Suprapubic skin (tissue), 4 donors: Measurements from ENCODE around the gene DCTD.

Experiments
- EP300 ChIP-seq: sonication (generic); formaldehyde crosslinking; IDR thresholded peaks from one replicate; pipeline ENCODE4 v1.6.1; 2017; ENCODE audit warnings: antibody characterized with exemption
- POLR2AphosphoS5 ChIP-seq, 3 donors: sonication (generic); formaldehyde crosslinking; IDR thresholded peaks; one replicate each; pipeline ENCODE4 v1.6.1; 2017; ENCODE audit warnings: antibody characterized with exemption in 3 of 3
- TF ChIP-seq, protein P1 (sequence below), 2 donors: fragments of 200-600 bp in 1 of 2; fragments of 450-650 bp in 1 of 2; sonication (generic) in 1 of 2; IDR thresholded peaks; one replicate each; pipeline ENCODE4 v1.5.1; 2016 to 2019; ENCODE audit warnings: antibody characterized with exemption in 2 of 2, mild to moderate bottlenecking in 1 of 2, moderate library complexity in 1 of 2

DNA sequence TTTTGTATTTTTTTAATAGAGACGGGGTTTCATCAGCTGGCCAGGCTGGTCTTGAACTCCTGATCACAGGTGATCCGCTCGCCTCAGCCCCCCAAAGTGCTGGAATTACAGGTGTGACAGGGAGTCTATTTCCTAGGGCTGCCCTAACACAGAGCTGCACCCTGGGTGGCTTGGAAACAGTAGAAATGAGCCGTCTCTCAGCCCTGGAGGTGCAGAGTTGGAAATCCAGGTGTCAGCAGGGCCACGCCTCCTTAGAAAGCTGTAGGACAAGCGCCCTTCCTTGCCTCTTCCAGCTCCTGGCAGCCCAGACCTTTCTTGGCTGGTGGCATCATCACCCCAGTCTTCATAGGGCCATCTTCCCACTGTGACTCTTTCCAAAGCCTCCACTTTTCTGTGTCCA, 71.6 kb downstream of the DCTD start:
- TF ChIP-seq, protein P1, sequence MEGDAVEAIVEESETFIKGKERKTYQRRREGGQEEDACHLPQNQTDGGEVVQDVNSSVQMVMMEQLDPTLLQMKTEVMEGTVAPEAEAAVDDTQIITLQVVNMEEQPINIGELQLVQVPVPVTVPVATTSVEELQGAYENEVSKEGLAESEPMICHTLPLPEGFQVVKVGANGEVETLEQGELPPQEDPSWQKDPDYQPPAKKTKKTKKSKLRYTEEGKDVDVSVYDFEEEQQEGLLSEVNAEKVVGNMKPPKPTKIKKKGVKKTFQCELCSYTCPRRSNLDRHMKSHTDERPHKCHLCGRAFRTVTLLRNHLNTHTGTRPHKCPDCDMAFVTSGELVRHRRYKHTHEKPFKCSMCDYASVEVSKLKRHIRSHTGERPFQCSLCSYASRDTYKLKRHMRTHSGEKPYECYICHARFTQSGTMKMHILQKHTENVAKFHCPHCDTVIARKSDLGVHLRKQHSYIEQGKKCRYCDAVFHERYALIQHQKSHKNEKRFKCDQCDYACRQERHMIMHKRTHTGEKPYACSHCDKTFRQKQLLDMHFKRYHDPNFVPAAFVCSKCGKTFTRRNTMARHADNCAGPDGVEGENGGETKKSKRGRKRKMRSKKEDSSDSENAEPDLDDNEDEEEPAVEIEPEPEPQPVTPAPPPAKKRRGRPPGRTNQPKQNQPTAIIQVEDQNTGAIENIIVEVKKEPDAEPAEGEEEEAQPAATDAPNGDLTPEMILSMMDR (IDR thresholded peaks at IDR 0.05), result no peak
- no peak for TF ChIP-seq EP300
- no peak for TF ChIP-seq POLR2AphosphoS5 (IDR thresholded peaks at IDR 0.05)
